ENCODE results near the gene FAM120B.
A peak's percentile ranks its signal among the peaks of the same experiment; 100 is the strongest.

Gene FAM120B

DNA sequence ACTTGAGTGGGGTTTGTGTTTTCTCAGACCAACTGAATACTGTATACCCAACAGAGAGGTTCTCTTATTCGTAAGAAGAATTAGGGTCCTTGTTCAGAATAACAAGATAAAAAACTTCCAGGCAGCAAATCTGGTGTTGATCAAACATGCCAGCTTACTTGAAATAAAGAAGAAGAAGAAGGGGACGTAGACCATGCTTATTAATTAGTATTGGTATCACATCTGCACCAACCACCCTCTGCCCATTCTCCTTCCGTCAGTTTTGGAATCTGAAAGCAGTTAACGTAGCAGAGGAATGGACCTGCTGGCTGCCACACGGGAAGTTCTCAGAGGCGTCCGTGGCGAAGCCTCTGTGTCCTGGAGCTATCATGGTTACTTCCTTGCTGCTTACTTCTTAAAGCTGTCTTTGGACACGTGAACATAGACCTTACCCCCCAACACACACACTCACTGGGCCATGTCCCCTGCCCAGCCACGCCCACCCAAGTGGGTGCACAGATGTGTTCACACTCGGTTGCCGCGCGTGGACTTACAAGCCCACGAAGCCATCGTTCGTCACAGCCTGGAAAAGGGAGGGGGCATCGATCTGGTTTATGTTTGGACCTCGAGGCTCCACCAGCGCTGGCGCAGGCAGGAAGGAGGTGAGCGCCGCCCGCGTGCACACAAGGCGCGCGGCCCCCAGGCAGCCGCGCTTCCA is 11.6 kb upstream of the FAM120B start:
- TF ChIP-seq, protein P1, sequence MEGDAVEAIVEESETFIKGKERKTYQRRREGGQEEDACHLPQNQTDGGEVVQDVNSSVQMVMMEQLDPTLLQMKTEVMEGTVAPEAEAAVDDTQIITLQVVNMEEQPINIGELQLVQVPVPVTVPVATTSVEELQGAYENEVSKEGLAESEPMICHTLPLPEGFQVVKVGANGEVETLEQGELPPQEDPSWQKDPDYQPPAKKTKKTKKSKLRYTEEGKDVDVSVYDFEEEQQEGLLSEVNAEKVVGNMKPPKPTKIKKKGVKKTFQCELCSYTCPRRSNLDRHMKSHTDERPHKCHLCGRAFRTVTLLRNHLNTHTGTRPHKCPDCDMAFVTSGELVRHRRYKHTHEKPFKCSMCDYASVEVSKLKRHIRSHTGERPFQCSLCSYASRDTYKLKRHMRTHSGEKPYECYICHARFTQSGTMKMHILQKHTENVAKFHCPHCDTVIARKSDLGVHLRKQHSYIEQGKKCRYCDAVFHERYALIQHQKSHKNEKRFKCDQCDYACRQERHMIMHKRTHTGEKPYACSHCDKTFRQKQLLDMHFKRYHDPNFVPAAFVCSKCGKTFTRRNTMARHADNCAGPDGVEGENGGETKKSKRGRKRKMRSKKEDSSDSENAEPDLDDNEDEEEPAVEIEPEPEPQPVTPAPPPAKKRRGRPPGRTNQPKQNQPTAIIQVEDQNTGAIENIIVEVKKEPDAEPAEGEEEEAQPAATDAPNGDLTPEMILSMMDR (IDR thresholded peaks at IDR 0.05; ENCODE audit: insufficient read depth, low read length), result no peak
- TF ChIP-seq GABPA (IDR thresholded peaks at IDR 0.05; ENCODE audit: low read depth) (no peak), SPI1 (IDR thresholded peaks at IDR 0.05; ENCODE audit: borderline replicate concordance, low read depth) (no peak), POLR2AphosphoS5 (IDR thresholded peaks at IDR 0.05; ENCODE audit: low read depth) (no peak)
- TF ChIP-seq, protein P2, sequence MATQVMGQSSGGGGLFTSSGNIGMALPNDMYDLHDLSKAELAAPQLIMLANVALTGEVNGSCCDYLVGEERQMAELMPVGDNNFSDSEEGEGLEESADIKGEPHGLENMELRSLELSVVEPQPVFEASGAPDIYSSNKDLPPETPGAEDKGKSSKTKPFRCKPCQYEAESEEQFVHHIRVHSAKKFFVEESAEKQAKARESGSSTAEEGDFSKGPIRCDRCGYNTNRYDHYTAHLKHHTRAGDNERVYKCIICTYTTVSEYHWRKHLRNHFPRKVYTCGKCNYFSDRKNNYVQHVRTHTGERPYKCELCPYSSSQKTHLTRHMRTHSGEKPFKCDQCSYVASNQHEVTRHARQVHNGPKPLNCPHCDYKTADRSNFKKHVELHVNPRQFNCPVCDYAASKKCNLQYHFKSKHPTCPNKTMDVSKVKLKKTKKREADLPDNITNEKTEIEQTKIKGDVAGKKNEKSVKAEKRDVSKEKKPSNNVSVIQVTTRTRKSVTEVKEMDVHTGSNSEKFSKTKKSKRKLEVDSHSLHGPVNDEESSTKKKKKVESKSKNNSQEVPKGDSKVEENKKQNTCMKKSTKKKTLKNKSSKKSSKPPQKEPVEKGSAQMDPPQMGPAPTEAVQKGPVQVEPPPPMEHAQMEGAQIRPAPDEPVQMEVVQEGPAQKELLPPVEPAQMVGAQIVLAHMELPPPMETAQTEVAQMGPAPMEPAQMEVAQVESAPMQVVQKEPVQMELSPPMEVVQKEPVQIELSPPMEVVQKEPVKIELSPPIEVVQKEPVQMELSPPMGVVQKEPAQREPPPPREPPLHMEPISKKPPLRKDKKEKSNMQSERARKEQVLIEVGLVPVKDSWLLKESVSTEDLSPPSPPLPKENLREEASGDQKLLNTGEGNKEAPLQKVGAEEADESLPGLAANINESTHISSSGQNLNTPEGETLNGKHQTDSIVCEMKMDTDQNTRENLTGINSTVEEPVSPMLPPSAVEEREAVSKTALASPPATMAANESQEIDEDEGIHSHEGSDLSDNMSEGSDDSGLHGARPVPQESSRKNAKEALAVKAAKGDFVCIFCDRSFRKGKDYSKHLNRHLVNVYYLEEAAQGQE (IDR thresholded peaks at IDR 0.05; ENCODE audit: insufficient replicate concordance, low read depth), result no peak
- no peak for DNase-seq (ENCODE audit: low read depth in 1 of 2, low spot score in 1 of 2)
- Histone ChIP-seq H3K4me3 (replicated peaks; ENCODE audit: insufficient read depth, low read length) (0 out of 2 replicates have a peak overlapping the region, but pooled peaks have one; percentile 38), H3K27me3 (ENCODE audit: insufficient read depth, poor library complexity, severe bottlenecking) (peaks cover 77% of the 10 kb centered on the region), H3K27ac (replicated peaks) (no peak overlapping the region)

DNA sequence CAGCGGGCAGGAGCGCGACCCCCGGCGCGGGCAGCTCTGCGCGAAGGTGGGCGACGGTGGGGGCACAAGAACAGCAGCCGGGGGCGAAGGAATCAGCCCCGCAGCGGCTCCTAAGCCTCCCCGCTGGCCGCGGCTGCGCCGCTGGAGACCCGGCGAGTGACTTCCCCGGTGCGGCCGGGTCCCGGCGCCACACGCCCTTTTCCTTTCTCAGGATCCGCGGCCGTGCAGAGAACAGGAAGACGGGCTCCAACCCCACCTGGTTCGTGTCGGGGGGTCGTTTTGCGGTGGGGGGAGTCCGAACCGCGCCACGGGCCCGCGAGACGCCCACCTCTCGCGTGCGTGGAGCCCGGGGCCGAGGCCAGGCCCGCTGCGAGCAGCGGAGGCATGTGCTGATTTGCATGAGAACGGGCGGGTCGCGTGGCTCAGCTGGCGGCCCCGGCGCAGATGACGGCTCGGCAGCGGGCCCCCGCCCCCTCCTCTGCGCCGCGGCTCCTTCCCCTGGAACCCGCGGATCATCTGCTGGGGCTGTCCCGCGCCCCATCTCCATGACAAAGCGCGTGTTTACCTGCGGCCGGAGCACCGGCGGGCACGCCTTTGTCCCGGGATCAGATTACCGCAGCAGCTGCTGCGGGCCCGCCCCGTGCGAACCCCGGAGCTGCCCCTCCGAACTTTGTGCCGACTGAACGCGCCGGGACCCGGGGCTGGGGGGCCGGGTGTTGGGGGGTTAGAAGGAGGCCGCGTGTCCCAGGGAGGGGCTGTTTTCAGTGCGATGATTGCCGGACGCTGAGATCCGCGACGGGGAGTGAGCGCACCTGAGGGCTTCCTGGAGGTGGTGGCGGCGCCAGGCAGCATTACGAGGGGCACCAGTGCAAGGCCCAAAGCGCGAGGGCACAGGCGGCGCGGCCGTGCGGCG is 10.8 kb upstream of the FAM120B start:
- peak in 1 of 2 experiments; percentile 13 for DNase-seq (ENCODE audit: low read depth in 1 of 2, low spot score in 1 of 2)
- TF ChIP-seq, protein P2 (IDR thresholded peaks at IDR 0.05; ENCODE audit: insufficient replicate concordance, low read depth), result no peak
- TF ChIP-seq POLR2AphosphoS5 (IDR thresholded peaks at IDR 0.05; ENCODE audit: low read depth), result no peak
- TF ChIP-seq, protein P1 (IDR thresholded peaks at IDR 0.05; ENCODE audit: insufficient read depth, low read length), result no peak
- TF ChIP-seq GABPA (IDR thresholded peaks at IDR 0.05; ENCODE audit: low read depth), result no peak
- TF ChIP-seq SPI1 (IDR thresholded peaks at IDR 0.05; ENCODE audit: borderline replicate concordance, low read depth), result no peak
- Histone ChIP-seq H3K27me3 (ENCODE audit: insufficient read depth, poor library complexity, severe bottlenecking) (peaks cover 71% of the 10 kb centered on the region), H3K4me3 (replicated peaks; ENCODE audit: insufficient read depth, low read length) (peak overlapping the region; percentile 38), H3K27ac (replicated peaks) (no peak overlapping the region)

DNA sequence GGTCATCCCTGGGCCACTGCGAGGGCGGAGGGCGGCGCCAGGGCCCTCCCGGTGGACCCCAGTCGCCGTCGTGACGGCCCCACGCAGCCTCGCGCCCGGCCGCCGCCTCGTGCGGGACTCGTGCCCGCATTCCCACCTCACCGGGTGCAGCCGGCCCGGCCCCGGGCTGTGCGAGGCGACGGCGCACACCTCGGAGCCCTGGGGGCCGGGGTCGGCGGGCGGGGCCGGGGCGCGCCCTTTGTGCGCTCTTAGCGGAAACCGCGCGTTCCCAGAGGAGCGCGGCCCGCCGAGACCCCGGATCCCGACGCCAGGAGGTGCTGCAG is 10.2 kb upstream of the FAM120B start:
- H3K4me3 ChIP-seq (replicated peaks; ENCODE audit: insufficient read depth, low read length), result no peak overlapping the region
- no peak overlapping the region for H3K27ac ChIP-seq (replicated peaks)
- TF ChIP-seq, protein P1 (IDR thresholded peaks at IDR 0.05; ENCODE audit: insufficient read depth, low read length), result no peak
- TF ChIP-seq, protein P2 (IDR thresholded peaks at IDR 0.05; ENCODE audit: insufficient replicate concordance, low read depth), result no peak
- no peak for TF ChIP-seq POLR2AphosphoS5 (IDR thresholded peaks at IDR 0.05; ENCODE audit: low read depth)
- no peak for TF ChIP-seq SPI1 (IDR thresholded peaks at IDR 0.05; ENCODE audit: borderline replicate concordance, low read depth)
- TF ChIP-seq GABPA (IDR thresholded peaks at IDR 0.05; ENCODE audit: low read depth), result no peak
- no peak for DNase-seq (ENCODE audit: low read depth in 1 of 2, low spot score in 1 of 2)
- H3K27me3 ChIP-seq (ENCODE audit: insufficient read depth, poor library complexity, severe bottlenecking), result peaks cover 67% of the 10 kb centered on the region

Data from HL-60 (cell line).